A673 (cell line): ENCODE results near the gene ADAMTS9. TPM values are rescaled to one million over a fixed set of nuclear protein-coding genes. Genes with fewer than 3 reads are reported as not detected.

Experiments
- BruUV-seq: library from RNA; stranded (reverse); fragments of 400-500 nt; replicated peaks from 2 replicates; lab custom pipeline; 2021; lab: Mats Ljungman, UMichigan
- CTCF ChIA-PET: fragments of 300-600 bp; sonication (Branson Sonifier 250); formaldehyde crosslinking; loops from one replicate; lab custom pipeline; 2022; ENCODE audit warnings: antibody characterized with exemption; lab: Charles Lee
- POLR2A ChIA-PET: fragments of 300-600 bp; sonication (Branson Sonifier 250); formaldehyde crosslinking; loops from one replicate; lab custom pipeline; 2022; ENCODE audit warnings: antibody characterized with exemption; ENCODE audit not compliant: low non-redundant PET; lab: Charles Lee
- DNase-seq: peaks from one replicate; pipeline ENCODE4 v3.0.0-alpha.2; 2015; ENCODE audit warnings: low spot score
- H3K27ac ChIP-seq: fragments of 200-600 bp; sonication (generic); 2 replicates; pipeline ENCODE4 v1.5.1; 2016; ENCODE audit warnings: mixed run types, low read depth, mild to moderate bottlenecking, mixed read lengths, antibody characterized with exemption, low read length; ENCODE audit not compliant: poor library complexity, severe bottlenecking
- H3K27me3 ChIP-seq: fragments of 200-600 bp; sonication (generic); replicated peaks from 2 replicates; pipeline ENCODE4 v1.6.1; 2017; ENCODE audit warnings: mixed run types, low read depth, mild to moderate bottlenecking, mixed read lengths, antibody characterized with exemption, low read length; ENCODE audit not compliant: insufficient read depth, poor library complexity
- H3K36me3 ChIP-seq: fragments of 200-600 bp; sonication (generic); 2 replicates; pipeline ENCODE4 v1.6.1; 2016; ENCODE audit warnings: mixed run types, mild to moderate bottlenecking, mixed read lengths, antibody characterized with exemption, low read length; ENCODE audit not compliant: insufficient read depth, poor library complexity, severe bottlenecking
- H3K4me1 ChIP-seq: fragments of 200-600 bp; sonication (generic); 2 replicates; pipeline ENCODE4 v1.6.1; 2017; ENCODE audit warnings: mixed run types, mild to moderate bottlenecking, mixed read lengths, antibody characterized with exemption, low read length; ENCODE audit not compliant: insufficient read depth, poor library complexity, severe bottlenecking
- H3K4me3 ChIP-seq: fragments of 200-600 bp; sonication (generic); 2 replicates; pipeline ENCODE4 v1.5.1; 2016; ENCODE audit warnings: low read depth, mixed run types, mild to moderate bottlenecking, mixed read lengths, low read length; ENCODE audit not compliant: poor library complexity, severe bottlenecking
- H3K9me3 ChIP-seq: fragments of 200-600 bp; sonication (generic); 2 replicates; pipeline ENCODE4 v1.6.1; 2016; ENCODE audit warnings: mixed run types, low read depth, mild to moderate bottlenecking, mixed read lengths, antibody characterized with exemption, low read length; ENCODE audit not compliant: poor library complexity, severe bottlenecking
- CTCF ChIP-seq: fragments of 300-800, 200-600 bp; sonication (generic); conservative IDR thresholded peaks from 2 replicates; pipeline ENCODE4 v1.5.1; 2017; ENCODE audit warnings: low read depth, mild to moderate bottlenecking, antibody characterized with exemption, low read length, moderate library complexity, mixed read lengths
- EZH2 ChIP-seq: fragments of 200-600 bp; sonication (generic); IDR thresholded peaks from 2 replicates; pipeline ENCODE4 v1.6.1; 2017; ENCODE audit warnings: borderline replicate concordance, low read depth, mild to moderate bottlenecking, mixed read lengths, antibody characterized with exemption, low read length; ENCODE audit not compliant: poor library complexity, severe bottlenecking
- intact Hi-C: fragments of 100-400 bp; cut with micrococcal nuclease; formaldehyde crosslinking; loops from one replicate; pipeline ENCODE4 v1.10.0; 2022; ENCODE audit not compliant: unreplicated experiment
- total RNA-seq: library from RNA; stranded (reverse); gene quantifications from 2 replicates; pipeline ENCODE4 v1.2.3, GENCODE V29; 2021

The ADAMTS9 gene
- total RNA-seq, 1 experiment from 2014 or later = 0.26 TPM

DNA sequence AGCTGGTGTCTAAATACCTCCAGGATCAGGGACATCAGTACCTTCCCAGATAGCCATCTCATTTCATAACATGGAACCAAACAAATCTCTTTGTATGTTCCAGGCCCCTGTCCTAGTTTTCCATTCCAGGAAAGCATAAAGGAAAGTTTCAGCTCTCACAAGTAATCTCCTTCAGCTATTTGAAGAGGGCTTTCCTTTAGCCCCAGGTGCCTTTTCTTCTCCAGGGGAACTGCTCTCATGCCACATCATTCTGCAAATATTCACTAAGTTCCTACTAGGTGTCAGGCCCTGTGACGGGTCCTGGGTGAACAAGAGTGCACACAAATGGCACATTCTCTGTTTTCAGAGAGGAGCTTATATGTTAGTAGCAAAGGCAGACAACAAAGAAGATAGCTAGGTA lies 136.1 kb downstream of the ADAMTS9 start:
- no peak for DNase-seq
- H3K27ac ChIP-seq = no peak overlapping the region
- H3K4me1 ChIP-seq = no peaks in the 10 kb centered on the region
- ChIA-PET POLR2A (no interaction called here), CTCF (no interaction called here)
- no peaks in the 10 kb centered on the region for H3K36me3 ChIP-seq
- intact Hi-C loops = no loop called here
- no peaks in the 10 kb centered on the region for H3K9me3 ChIP-seq
- TF ChIP-seq EZH2 (no peak), CTCF (no peak)
- BruUV-seq = no TSS peak
- no peak overlapping the region for H3K4me3 ChIP-seq
- no peaks in the 10 kb centered on the region for H3K27me3 ChIP-seq

DNA sequence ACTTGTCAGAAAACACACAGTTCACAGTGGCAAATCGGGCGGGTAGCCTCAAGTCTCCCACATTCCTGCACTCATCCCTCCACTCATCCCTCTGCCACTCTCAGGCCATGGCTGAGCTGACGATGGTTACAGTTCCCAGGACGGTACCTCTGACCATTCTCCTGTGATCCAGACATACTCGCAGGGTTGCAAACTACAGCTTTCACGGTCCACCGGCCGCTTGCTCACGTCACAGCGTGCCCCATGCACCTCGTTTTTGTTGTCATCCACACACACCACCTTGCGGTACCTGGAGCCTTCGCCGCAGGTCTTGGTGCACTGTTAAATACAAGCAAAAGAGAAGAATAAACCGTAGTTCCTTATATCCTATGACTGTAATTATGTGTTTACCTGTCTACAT lies 137.1 kb downstream of the ADAMTS9 start:
- Histone ChIP-seq H3K9me3 (no peaks in the 10 kb centered on the region), H3K4me1 (no peaks in the 10 kb centered on the region), H3K36me3 (no peaks in the 10 kb centered on the region), H3K4me3 (no peak overlapping the region), H3K27me3 (no peaks in the 10 kb centered on the region), H3K27ac (no peak overlapping the region)
- intact Hi-C loops = no loop called here
- no TSS peak for BruUV-seq
- DNase-seq = no peak
- TF ChIP-seq EZH2 = no peak
- no peak for TF ChIP-seq CTCF
- POLR2A ChIA-PET = no interaction called here
- CTCF ChIA-PET = no interaction called here

GRCh38 chr3:64549869-64550268 lies 137.9 kb downstream of the ADAMTS9 start:
- no TSS peak for BruUV-seq
- TF ChIP-seq EZH2 (no peak), CTCF (no peak)
- H3K27me3 ChIP-seq = no peaks in the 10 kb centered on the region
- POLR2A ChIA-PET = no interaction called here
- CTCF ChIA-PET = no interaction called here
- H3K9me3 ChIP-seq = no peaks in the 10 kb centered on the region
- intact Hi-C loops = no loop called here
- H3K27ac ChIP-seq = no peak overlapping the region
- no peaks in the 10 kb centered on the region for H3K4me1 ChIP-seq
- no peak for DNase-seq
- no peaks in the 10 kb centered on the region for H3K36me3 ChIP-seq
- no peak overlapping the region for H3K4me3 ChIP-seq
